Neural progenitor cell (in vitro differentiated cells): ENCODE results near the gene SEMA6B.

Experiments
- EZH2 ChIP-seq: fragments of 200-600 bp; sonication (generic); IDR thresholded peaks from 2 replicates; pipeline ENCODE4 v1.6.1; 2017; ENCODE audit warnings: antibody characterized with exemption, mild to moderate bottlenecking, moderate library complexity
- EZH2phosphoT487 ChIP-seq: fragments of 200-600 bp; sonication (generic); IDR thresholded peaks from 2 replicates; pipeline ENCODE4 v1.6.1; 2017; ENCODE audit warnings: antibody characterized with exemption
- TF ChIP-seq, protein P1 (sequence below): fragments of 200-600 bp; sonication (generic); IDR thresholded peaks from 2 replicates; pipeline ENCODE4 v1.5.1; 2017; ENCODE audit warnings: antibody characterized with exemption, mild to moderate bottlenecking

DNA sequence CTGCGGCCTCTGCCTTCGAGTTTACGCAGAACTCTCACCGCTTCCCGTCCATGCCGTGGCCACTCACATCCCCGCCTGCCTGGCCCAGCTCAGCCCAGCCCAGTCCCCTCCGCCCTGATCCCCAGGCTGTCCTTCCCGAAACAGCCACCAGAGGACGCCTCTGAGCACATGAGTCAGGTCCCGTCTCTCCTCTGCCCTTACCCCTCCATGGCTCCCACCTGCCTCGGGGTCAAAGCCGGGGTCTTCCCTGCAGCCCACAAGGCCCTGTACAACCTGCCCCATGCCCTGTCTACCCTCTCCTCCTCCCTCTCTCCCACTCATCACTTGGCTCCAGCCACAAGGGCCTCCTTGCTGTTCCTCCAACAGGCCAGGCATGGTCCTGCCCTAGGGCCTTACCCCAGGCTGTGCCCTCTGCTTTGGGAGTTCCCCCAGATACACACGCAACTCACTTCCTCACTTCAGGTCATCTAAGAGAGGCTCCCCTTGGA, 8.1 kb upstream of the SEMA6B start:
- TF ChIP-seq, protein P1, sequence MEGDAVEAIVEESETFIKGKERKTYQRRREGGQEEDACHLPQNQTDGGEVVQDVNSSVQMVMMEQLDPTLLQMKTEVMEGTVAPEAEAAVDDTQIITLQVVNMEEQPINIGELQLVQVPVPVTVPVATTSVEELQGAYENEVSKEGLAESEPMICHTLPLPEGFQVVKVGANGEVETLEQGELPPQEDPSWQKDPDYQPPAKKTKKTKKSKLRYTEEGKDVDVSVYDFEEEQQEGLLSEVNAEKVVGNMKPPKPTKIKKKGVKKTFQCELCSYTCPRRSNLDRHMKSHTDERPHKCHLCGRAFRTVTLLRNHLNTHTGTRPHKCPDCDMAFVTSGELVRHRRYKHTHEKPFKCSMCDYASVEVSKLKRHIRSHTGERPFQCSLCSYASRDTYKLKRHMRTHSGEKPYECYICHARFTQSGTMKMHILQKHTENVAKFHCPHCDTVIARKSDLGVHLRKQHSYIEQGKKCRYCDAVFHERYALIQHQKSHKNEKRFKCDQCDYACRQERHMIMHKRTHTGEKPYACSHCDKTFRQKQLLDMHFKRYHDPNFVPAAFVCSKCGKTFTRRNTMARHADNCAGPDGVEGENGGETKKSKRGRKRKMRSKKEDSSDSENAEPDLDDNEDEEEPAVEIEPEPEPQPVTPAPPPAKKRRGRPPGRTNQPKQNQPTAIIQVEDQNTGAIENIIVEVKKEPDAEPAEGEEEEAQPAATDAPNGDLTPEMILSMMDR, result peak; percentile 76
- no peak for TF ChIP-seq EZH2
- TF ChIP-seq EZH2phosphoT487, result no peak
